Ishikawa (cell line): Measurements from ENCODE around the gene NF1.

Experiments used
- CEBPB ChIP-seq: IDR thresholded peaks from 2 replicates; pipeline ENCODE4 v1.6.1; 2012
- EGR1 ChIP-seq: IDR thresholded peaks from 2 replicates; pipeline ENCODE4 v1.6.1; 2012
- MAX ChIP-seq: IDR thresholded peaks from 2 replicates; pipeline ENCODE4 v1.6.1; 2012
- RAD21 ChIP-seq: IDR thresholded peaks from 2 replicates; pipeline ENCODE4 v1.6.1; 2012; ENCODE audit warnings: low read depth
- YY1 ChIP-seq: IDR thresholded peaks from 2 replicates; pipeline ENCODE4 v1.6.1; 2012; ENCODE audit warnings: low read depth

GRCh38 chr17:31272803-31273202 is 178.0 kb downstream of the NF1 start:
- TF ChIP-seq MAX = no peak
- TF ChIP-seq RAD21 = no peak
- TF ChIP-seq CEBPB = no peak
- no peak for TF ChIP-seq YY1
- no peak for TF ChIP-seq EGR1
